Right ventricle myocardium inferior (tissue), 1 donor: ENCODE results near the gene UQCC5. TPM values are rescaled to one million over a fixed set of nuclear protein-coding genes. Genes with fewer than 3 reads are reported as not detected.

Experiments
- ATAC-seq: fragments of 200-7000 bp; cut with Tn5 transposase; one replicate; pipeline ENCODE4 v1.9.1; 2020; ENCODE audit warnings: mild to moderate bottlenecking, moderate library complexity
- DNase-seq: peaks from one replicate; pipeline ENCODE4 v3.0.0; 2021; ENCODE audit errors: missing footprints
- intact Hi-C: fragments of 100-400 bp; cut with DNase I; formaldehyde crosslinking; loops from one replicate; pipeline ENCODE4 v1.11.0; 2022
- total RNA-seq: library from RNA; stranded (reverse); fragmentation: NEBNext Ultra II Directional; extraction: Animal tissue kit (Norgen Biotek cat#: 25700); gene quantifications from one replicate; pipeline ENCODE4 v1.2.1, GENCODE V29; 2021
- donor health status: DM: no; HTN: yes; CAD: no; lungs with severe emphysema.

Gene UQCC5
- total RNA-seq, 1 donor from 2014 or later: 71.1 TPM

DNA sequence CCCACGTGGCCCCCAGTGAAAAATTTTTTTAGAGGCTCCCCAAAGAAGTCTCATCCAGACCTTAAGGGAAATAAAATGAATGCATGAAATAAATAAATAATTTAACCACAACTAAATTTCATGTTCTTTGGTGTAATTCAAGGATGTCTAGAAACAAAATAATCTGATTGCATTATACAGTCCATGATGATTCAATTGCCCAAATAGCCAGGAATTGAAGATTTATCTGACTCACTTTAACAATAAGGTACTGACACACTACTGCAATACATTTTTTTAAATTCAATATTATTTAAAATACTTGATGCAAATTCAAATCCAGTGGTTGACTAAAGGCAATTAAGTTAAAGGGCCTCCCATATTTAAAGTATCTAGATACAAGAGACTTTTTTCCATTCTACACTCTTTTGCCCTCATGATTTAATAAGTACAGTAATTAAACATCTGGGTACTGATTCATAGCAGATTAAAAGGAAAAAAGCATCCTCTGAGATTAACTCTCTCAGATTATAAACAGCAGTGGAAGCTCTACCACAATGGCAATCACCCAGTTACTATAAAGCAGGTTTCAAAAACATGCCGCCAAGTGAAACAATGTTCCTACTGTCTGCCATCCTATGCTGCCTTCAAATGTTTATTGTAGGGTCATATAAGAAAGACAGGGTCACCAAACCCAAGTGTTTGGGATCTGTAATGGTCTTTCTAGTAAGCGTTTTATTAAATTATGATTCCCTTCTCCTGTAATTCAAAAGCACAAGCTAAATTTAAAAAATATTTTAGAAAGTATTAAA lies 9.9 kb downstream of the UQCC5 start:
- intact Hi-C loops: no loop called here
- DNase-seq (no peak), ATAC-seq (no peak)

DNA sequence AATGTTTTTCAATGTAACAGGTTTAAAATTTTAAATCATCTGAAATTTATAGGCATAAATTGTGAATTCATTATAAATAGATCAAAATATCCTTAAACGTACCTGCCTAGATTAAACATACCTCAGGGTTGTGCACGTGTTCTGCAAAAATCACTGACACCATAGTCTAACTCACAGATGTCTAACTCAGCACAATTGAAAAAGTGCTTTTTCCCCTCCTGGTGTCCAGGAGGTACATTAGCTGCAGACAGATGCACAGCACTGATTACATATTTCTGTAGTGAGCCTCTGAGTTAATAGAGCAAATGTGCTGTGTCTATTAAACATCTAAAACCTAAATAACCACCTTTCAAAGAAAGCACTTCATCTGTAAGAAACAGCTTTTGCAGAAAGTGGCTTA lies 10.7 kb downstream of the UQCC5 start:
- DNase-seq: no peak
- ATAC-seq: no peak
- intact Hi-C loops: no loop called here

GRCh38 chr3:52551118-52551517 lies 14.7 kb downstream of the UQCC5 start:
- intact Hi-C loops: no loop called here
- DNase-seq: no peak
- no peak for ATAC-seq

GRCh38 chr3:52552089-52552488 lies 15.7 kb downstream of the UQCC5 start:
- ATAC-seq: no peak
- no peak for DNase-seq
- intact Hi-C loops: no loop called here

- DNase-seq (no peak), ATAC-seq (no peak)
- intact Hi-C loops: no loop called here
Measured at GRCh38 chr3:52554026-52554755, 17.8 kb downstream of the UQCC5 start.

DNA sequence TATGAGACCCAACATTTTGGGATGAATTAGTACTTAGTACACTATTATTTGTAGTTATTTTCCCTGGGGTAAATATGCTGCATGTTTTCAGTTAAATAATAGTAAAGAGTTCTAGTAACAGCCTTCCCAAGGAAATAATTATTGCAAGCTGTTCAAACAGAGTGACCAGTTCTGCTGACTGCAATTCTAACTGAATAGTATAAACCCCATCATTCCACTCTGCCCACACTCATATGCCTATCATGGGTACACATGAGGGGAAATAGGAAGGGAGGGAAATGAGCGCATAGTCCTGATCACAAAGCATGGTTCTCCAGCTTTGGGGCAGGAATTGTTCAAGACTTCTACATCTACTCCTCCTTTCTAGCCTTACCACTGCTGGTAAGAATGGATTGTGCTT lies 18.7 kb downstream of the UQCC5 start:
- intact Hi-C loops: no loop called here
- ATAC-seq (no peak), DNase-seq (no peak)

- DNase-seq: no peak
- no peak for ATAC-seq
- intact Hi-C loops: no loop called here
Measured at GRCh38 chr3:52557011-52557960, 20.9 kb downstream of the UQCC5 start.

- ATAC-seq: no peak
Measured at GRCh38 chr3:52558436-52558835, 22.0 kb downstream of the UQCC5 start.

GRCh38 chr3:52561028-52561747 lies 24.8 kb downstream of the UQCC5 start:
- intact Hi-C loops: no loop called here
- DNase-seq: no peak
- ATAC-seq: peak; percentile 23

More at GRCh38 chr3:52558436-52558835, 22.0 kb downstream of the UQCC5 start:
- DNase-seq: no peak
- intact Hi-C loops: no loop called here

DNA sequence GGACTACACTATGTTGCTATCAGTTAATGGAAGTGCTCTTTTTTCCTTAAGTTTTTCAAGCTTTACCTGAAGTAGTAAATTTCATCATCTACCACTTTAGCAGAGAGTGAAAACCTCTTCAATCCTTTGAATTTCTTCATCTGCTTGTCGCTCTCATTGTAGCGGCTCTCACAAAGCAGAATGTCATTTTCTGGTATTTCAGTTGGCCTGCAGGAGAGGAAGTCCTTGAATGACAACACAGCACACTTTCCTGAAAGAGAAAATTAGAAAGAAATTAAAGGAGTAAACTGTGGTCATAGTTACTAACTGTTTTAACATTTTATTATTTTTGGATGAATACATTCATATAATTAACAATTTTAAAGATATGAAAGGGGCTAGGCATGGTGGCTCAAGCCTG lies 27.6 kb downstream of the UQCC5 start:
- DNase-seq (no peak), ATAC-seq (no peak)
- intact Hi-C loops: no loop called here

- intact Hi-C loops: no loop called here
- no peak for DNase-seq
- ATAC-seq: no peak
Measured at GRCh38 chr3:52568069-52568468, 31.7 kb downstream of the UQCC5 start.

DNA sequence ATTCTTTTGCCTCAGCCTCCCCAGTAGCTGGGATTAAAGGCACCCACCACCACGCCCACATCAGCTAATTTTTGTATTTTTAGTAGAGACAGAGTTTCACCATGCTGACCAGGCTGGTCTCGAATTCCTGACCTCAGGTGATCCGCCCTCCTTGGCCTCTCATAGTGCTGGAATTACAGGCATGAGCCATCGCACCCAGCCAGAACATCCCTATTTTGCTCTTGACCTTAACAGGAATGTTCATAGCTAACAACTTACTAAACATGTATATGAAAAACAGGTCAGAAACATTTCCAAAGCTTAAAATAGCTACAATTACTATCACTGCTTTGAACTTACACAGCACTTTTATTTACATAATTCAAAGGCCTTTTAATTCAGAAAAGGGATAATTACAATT lies 33.7 kb downstream of the UQCC5 start:
- intact Hi-C loops: no loop called here
- ATAC-seq (no peak), DNase-seq (no peak)

GRCh38 chr3:52572221-52572620 lies 35.8 kb downstream of the UQCC5 start:
- DNase-seq (no peak), ATAC-seq (no peak)
- intact Hi-C loops: no loop called here

GRCh38 chr3:52574056-52574965 lies 37.9 kb downstream of the UQCC5 start:
- intact Hi-C loops: no loop called here
- ATAC-seq: no peak
- DNase-seq: no peak
